ACC112 (cell line): ENCODE data around the gene TMC2.

Source experiments
- H2AFZ ChIP-seq: fragments of 200-600 bp; sonication (generic); one replicate; pipeline ENCODE4 v1.6.0; 2017; ENCODE audit warnings: antibody characterized with exemption, low read length; ENCODE audit not compliant: unreplicated experiment
- H3K27ac ChIP-seq: fragments of 200-600 bp; sonication (generic); 2 replicates; pipeline ENCODE4 v1.5.1; 2014; ENCODE audit warnings: low read depth, mild to moderate bottlenecking, antibody characterized with exemption, low read length, moderate library complexity
- H3K27me3 ChIP-seq: fragments of 200-600 bp; sonication (generic); 2 replicates; pipeline ENCODE4 v1.6.1; 2014; ENCODE audit warnings: mild to moderate bottlenecking, antibody characterized with exemption, low read length, moderate library complexity, mixed read lengths; ENCODE audit not compliant: insufficient read depth
- H3K36me3 ChIP-seq: fragments of 200-600 bp; sonication (generic); 2 replicates; pipeline ENCODE4 v1.6.1; 2016; ENCODE audit warnings: mild to moderate bottlenecking, antibody characterized with exemption, low read length, moderate library complexity, mixed read lengths; ENCODE audit not compliant: insufficient read depth
- H3K4me1 ChIP-seq: fragments of 200-600 bp; sonication (generic); one replicate; pipeline ENCODE4 v1.6.1; 2016; ENCODE audit warnings: low read length, mixed read lengths; ENCODE audit not compliant: insufficient read depth, unreplicated experiment, control insufficient read depth
- H3K4me3 ChIP-seq: fragments of 200-600 bp; sonication (generic); 2 replicates; pipeline ENCODE4 v1.5.1; 2014; ENCODE audit warnings: mild to moderate bottlenecking, low read depth, low read length
- H3K79me2 ChIP-seq: fragments of 200-600 bp; sonication (generic); one replicate; pipeline ENCODE4 v1.6.0; 2016; ENCODE audit warnings: low read length; ENCODE audit not compliant: control insufficient read depth, unreplicated experiment, insufficient read depth

Gene TMC2

DNA sequence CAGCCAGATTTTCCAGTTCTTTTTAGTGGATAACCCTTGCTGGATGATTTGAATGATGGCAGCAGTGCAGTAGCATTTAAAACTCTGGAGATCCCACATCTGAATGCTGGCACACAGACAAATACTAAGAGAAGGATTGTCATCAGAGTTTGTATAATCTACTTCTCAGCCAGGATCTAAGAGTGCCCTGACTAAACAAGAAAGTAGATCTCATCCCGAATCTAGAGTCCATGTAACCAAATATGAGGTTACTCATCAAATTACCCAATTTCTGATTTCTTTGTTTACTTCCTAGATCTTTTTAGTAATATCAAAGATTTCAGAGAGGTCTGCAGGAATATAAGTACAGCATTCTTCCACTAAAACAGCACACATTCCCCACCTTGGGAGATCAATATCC lies 7.8 kb downstream of the TMC2 start:
- Histone ChIP-seq H3K4me3 (no peak overlapping the region), H3K79me2 (no peaks in the 10 kb centered on the region), H3K27ac (no peak overlapping the region), H3K4me1 (no peaks in the 10 kb centered on the region), H2AFZ (no peak overlapping the region), H3K27me3 (peaks cover 87% of the 10 kb centered on the region), H3K36me3 (no peaks in the 10 kb centered on the region)

GRCh38 chr20:2545594-2545993 lies 9.2 kb downstream of the TMC2 start:
- Histone ChIP-seq H3K79me2 (no peaks in the 10 kb centered on the region), H3K27me3 (peaks cover 91% of the 10 kb centered on the region), H3K36me3 (no peaks in the 10 kb centered on the region), H3K4me1 (no peaks in the 10 kb centered on the region), H2AFZ (no peak overlapping the region), H3K4me3 (no peak overlapping the region), H3K27ac (no peak overlapping the region)

- Histone ChIP-seq H3K4me1 (no peaks in the 10 kb centered on the region), H3K27me3 (peaks cover 88% of the 10 kb centered on the region), H2AFZ (no peak overlapping the region), H3K4me3 (no peak overlapping the region), H3K79me2 (no peaks in the 10 kb centered on the region), H3K27ac (no peak overlapping the region), H3K36me3 (no peaks in the 10 kb centered on the region)
Observed at GRCh38 chr20:2557873-2558580, 21.7 kb downstream of the TMC2 start.

GRCh38 chr20:2558581-2559278 lies 22.4 kb downstream of the TMC2 start:
- Histone ChIP-seq H3K79me2 (no peaks in the 10 kb centered on the region), H2AFZ (no peak overlapping the region), H3K36me3 (no peaks in the 10 kb centered on the region), H3K4me1 (no peaks in the 10 kb centered on the region), H3K27me3 (peaks cover 83% of the 10 kb centered on the region), H3K27ac (no peak overlapping the region), H3K4me3 (peak overlapping the region; percentile 38)

DNA sequence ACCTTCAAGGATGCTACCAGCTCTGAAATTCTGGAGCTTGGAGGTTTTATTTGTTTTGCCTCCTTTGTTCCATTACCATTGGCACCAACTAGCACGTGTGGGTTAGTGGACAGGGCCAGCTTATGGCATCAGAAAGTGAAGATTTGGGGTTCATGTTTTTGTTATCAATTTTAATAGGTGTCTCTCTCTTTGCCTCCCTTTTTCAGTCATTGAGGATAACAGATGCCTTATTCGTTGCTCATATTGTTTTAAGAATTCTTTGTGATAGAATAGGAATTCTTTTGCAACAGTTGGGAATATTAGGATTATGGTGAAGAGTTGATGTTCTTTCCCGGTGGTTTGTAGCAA lies 22.9 kb downstream of the TMC2 start:
- Histone ChIP-seq H3K4me1 (no peaks in the 10 kb centered on the region), H3K27ac (no peak overlapping the region), H3K27me3 (peaks cover 80% of the 10 kb centered on the region), H3K79me2 (no peaks in the 10 kb centered on the region), H3K36me3 (no peaks in the 10 kb centered on the region), H2AFZ (no peak overlapping the region), H3K4me3 (peak overlapping the region; percentile 38; the same call in 1 of the 2 replicates)

GRCh38 chr20:2559651-2560050 lies 23.3 kb downstream of the TMC2 start:
- no peak overlapping the region for H3K27ac ChIP-seq
- no peaks in the 10 kb centered on the region for H3K4me1 ChIP-seq
- no peaks in the 10 kb centered on the region for H3K79me2 ChIP-seq
- H3K4me3 ChIP-seq = no peak overlapping the region
- no peaks in the 10 kb centered on the region for H3K36me3 ChIP-seq
- H2AFZ ChIP-seq = no peak overlapping the region
- H3K27me3 ChIP-seq = peaks cover 80% of the 10 kb centered on the region

- Histone ChIP-seq H3K4me3 (no peak overlapping the region), H3K27me3 (peaks cover 80% of the 10 kb centered on the region), H3K27ac (no peak overlapping the region), H3K79me2 (no peaks in the 10 kb centered on the region), H2AFZ (no peak overlapping the region), H3K36me3 (no peaks in the 10 kb centered on the region), H3K4me1 (no peaks in the 10 kb centered on the region)
Observed at GRCh38 chr20:2563116-2563515, 26.7 kb downstream of the TMC2 start.

- H3K27ac ChIP-seq = no peak overlapping the region
- H3K36me3 ChIP-seq = no peaks in the 10 kb centered on the region
- H3K79me2 ChIP-seq = no peaks in the 10 kb centered on the region
- H3K27me3 ChIP-seq = peaks cover 80% of the 10 kb centered on the region
- no peak overlapping the region for H3K4me3 ChIP-seq
- H3K4me1 ChIP-seq = no peaks in the 10 kb centered on the region
- H2AFZ ChIP-seq = no peak overlapping the region
Observed at GRCh38 chr20:2564406-2564805, 28.0 kb downstream of the TMC2 start.

DNA sequence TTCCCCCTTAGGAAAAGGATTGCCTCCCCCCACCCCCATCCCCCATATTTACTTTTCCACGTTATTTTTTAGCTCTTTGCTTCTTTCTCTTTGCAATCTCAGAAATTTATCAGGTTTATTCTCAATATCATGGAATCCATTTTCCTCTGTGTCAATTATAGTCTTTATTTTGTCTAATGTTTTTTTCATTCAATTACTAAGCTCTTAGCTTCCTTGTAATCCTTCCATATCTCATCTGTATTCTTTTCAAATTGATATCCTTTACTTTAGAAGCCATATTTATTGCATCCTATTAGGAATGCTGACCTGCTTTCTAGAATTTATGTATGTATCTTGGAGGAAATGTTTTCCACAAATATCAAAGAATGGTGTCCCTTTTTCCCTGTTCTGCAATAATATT lies 39.3 kb downstream of the TMC2 start:
- H3K27ac ChIP-seq = no peak overlapping the region
- no peaks in the 10 kb centered on the region for H3K36me3 ChIP-seq

GRCh38 chr20:2576317-2576727 lies 39.9 kb downstream of the TMC2 start:
- Histone ChIP-seq H3K4me3 (no peak overlapping the region), H3K4me1 (no peaks in the 10 kb centered on the region), H2AFZ (no peak overlapping the region), H3K27ac (no peak overlapping the region), H3K27me3 (peaks cover 70% of the 10 kb centered on the region), H3K36me3 (no peaks in the 10 kb centered on the region), H3K79me2 (no peaks in the 10 kb centered on the region)

More for the DNA sequence above, 39.3 kb downstream of the TMC2 start:
- Histone ChIP-seq H3K27me3 (peaks cover 71% of the 10 kb centered on the region), H2AFZ (no peak overlapping the region), H3K79me2 (no peaks in the 10 kb centered on the region), H3K4me3 (no peak overlapping the region), H3K4me1 (no peaks in the 10 kb centered on the region)
